Common myeloid progenitor, CD34-positive (primary cell): ENCODE measurements around the gene ITGA7.

Source experiments
- CTCF ChIA-PET: fragments of 350-600 bp; sonication (Branson Sonifier 250); formaldehyde crosslinking; loops from one replicate; lab custom pipeline; 2021; ENCODE audit warnings: antibody characterized with exemption; lab: Charles Lee
- POLR2A ChIA-PET: fragments of 350-600 bp; sonication (Branson Sonifier 250); formaldehyde crosslinking; loops from one replicate; lab custom pipeline; 2021; ENCODE audit warnings: antibody characterized with exemption; lab: Charles Lee
- DNase-seq, 3 donors: peaks; one replicate each; pipeline versions ENCODE4 v3.0.0 to v3.0.0-alpha.2; 2013
- H3K27ac ChIP-seq, 2 experiments: 1 replicate in 1 of 2; 2 replicates in 1 of 2; pipeline ENCODE4 v1.7.0; 2013; ENCODE audit warnings: inconsistent platforms in 2 of 2, low read length in 2 of 2, mild to moderate bottlenecking in 2 of 2, low read depth in 1 of 2, moderate library complexity in 1 of 2; ENCODE audit not compliant: severe bottlenecking in 2 of 2, insufficient read depth in 1 of 2, poor library complexity in 1 of 2
- H3K27me3 ChIP-seq, 5 experiments: replicated peaks in 2 of 5; 1 replicate in 3 of 5; 2 replicates in 2 of 5; pipeline versions ENCODE4 v1.6.1 to v1.7.0; 2013; ENCODE audit warnings: low read length in 4 of 5, mild to moderate bottlenecking in 2 of 5, moderate library complexity in 2 of 5, inconsistent platforms in 1 of 5; ENCODE audit not compliant: insufficient read depth in 5 of 5, control insufficient read depth in 4 of 5
- H3K36me3 ChIP-seq, 4 experiments: 1 replicate in 2 of 4; 2 replicates in 2 of 4; pipeline versions ENCODE4 v1.6.1 to v1.7.0; 2013; ENCODE audit warnings: low read length in 3 of 4, control low read depth in 1 of 4, mild to moderate bottlenecking in 1 of 4; ENCODE audit not compliant: control insufficient read depth in 4 of 4, insufficient read depth in 4 of 4
- H3K4me1 ChIP-seq, 4 experiments: 1 replicate in 3 of 4; 2 replicates in 1 of 4; pipeline versions ENCODE4 v1.6.1 to v1.7.1; 2013; ENCODE audit warnings: low read length in 3 of 4, mild to moderate bottlenecking in 3 of 4, control low read depth in 1 of 4, inconsistent platforms in 1 of 4, moderate library complexity in 1 of 4; ENCODE audit not compliant: control insufficient read depth in 4 of 4, insufficient read depth in 4 of 4; ENCODE audit errors: control extremely low read depth in 1 of 4
- H3K4me3 ChIP-seq, 7 experiments: 1 replicate in 4 of 7; 2 replicates in 3 of 7; pipeline versions ENCODE4 v1.5.1 to v1.7.0; 2013; ENCODE audit warnings: mild to moderate bottlenecking in 7 of 7, low read length in 6 of 7, moderate library complexity in 6 of 7, inconsistent platforms in 2 of 7, low read depth in 2 of 7, control low read depth in 1 of 7; ENCODE audit not compliant: insufficient read depth in 4 of 7, control insufficient read depth in 1 of 7; ENCODE audit errors: extremely low read depth in 1 of 7
- H3K9me3 ChIP-seq, 5 experiments: 1 replicate in 4 of 5; 2 replicates in 1 of 5; pipeline versions ENCODE4 v1.6.1 to v1.7.1; 2013; ENCODE audit warnings: low read length in 4 of 5, mild to moderate bottlenecking in 2 of 5, inconsistent platforms in 1 of 5, low read depth in 1 of 5, moderate library complexity in 1 of 5; ENCODE audit not compliant: control insufficient read depth in 4 of 5, insufficient read depth in 2 of 5; ENCODE audit errors: control extremely low read depth in 1 of 5
- WGBS: methylation state at CpG from one replicate; pipeline ENCODE4 v1.1.5; 2013; ENCODE audit not compliant: insufficient coverage; 5-methylcytosine and 5-hydroxymethylcytosine counted together

The ITGA7 gene

DNA sequence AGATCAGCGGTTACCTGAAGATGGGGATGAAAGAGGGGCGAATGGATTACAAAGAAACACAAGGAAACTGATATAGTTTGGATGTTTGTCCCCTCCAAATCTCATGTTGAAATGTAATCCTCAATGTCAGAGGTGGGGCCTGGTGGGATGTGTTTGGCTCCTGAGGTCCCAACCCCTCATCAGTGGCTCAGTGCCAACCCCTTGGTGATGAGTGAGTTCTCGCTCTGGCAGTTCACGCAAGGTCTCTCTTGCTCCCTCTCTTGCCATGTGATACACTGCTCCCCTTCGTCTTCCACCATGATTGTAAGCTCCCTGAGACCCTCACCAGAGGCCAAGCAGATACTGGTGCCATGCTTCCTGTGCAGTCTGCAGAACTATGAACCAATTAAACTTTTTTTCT, 28.0 kb downstream of the ITGA7 start:
- no peak for DNase-seq
- ChIA-PET CTCF (no interaction called here), POLR2A (no interaction called here)
- Histone ChIP-seq H3K27me3 (no peaks in the 10 kb centered on the region), H3K27ac (no peak overlapping the region), H3K36me3 (no peaks in the 10 kb centered on the region), H3K9me3 (no peaks in the 10 kb centered on the region), H3K4me1 (peaks cover 0 to 18% (median 16%) of the 10 kb centered on the region in 4 experiments), H3K4me3 (no peak overlapping the region)
- WGBS, result 96% methylated on average over 5 of the region's 5 CpGs

DNA sequence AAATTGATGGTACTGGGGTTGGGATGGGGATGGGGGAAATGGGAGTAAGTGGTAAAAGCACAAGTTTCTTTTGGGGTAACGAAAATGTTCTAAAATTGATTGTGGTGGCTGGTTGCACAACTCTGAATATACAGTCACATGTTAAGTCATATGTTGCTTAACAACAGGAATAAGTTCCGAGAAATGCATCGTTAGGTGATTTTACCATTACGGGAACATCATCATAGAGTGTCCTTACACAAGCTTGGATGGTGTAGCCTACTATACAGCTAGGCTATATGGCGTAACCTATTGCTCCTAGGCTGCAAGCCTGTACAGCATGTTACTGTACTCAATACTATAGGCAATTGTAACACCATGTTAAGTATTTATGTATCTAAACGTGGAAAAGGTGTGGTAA, 31.0 kb downstream of the ITGA7 start:
- 66% methylated on average over 4 of the region's 6 CpGs for WGBS

GRCh38 chr12:55675666-55676065, 32.0 kb downstream of the ITGA7 start:
- CTCF ChIA-PET, result interaction anchor here (1.5 to 1.6 kb wide), 2 partner anchors 11 to 21 kb away, joined by 3 read pairs; no protein-coding TSS in a partner anchor
- Histone ChIP-seq H3K4me3 (no peak overlapping the region), H3K9me3 (no peaks in the 10 kb centered on the region), H3K4me1 (peaks cover 0 to 7% (median under 1%) of the 10 kb centered on the region in 4 experiments), H3K27ac (no peak overlapping the region), H3K36me3 (no peaks in the 10 kb centered on the region), H3K27me3 (no peaks in the 10 kb centered on the region)
- POLR2A ChIA-PET, result no interaction called here
- WGBS, result 94% methylated on average over 8 of the region's 8 CpGs
- no peak for DNase-seq

More for the DNA sequence above, 31.0 kb downstream of the ITGA7 start:
- Histone ChIP-seq H3K36me3 (no peaks in the 10 kb centered on the region), H3K4me3 (no peak overlapping the region), H3K27ac (no peak overlapping the region), H3K27me3 (no peaks in the 10 kb centered on the region), H3K4me1 (peaks cover 0 to 15% (median 10%) of the 10 kb centered on the region in 4 experiments), H3K9me3 (no peaks in the 10 kb centered on the region)
- POLR2A ChIA-PET, result no interaction called here
- DNase-seq, result no peak
- CTCF ChIA-PET, result interaction anchor here (1.6 kb wide), 1 partner anchor 10 kb away, joined by 3 read pairs; no protein-coding TSS in a partner anchor

DNA sequence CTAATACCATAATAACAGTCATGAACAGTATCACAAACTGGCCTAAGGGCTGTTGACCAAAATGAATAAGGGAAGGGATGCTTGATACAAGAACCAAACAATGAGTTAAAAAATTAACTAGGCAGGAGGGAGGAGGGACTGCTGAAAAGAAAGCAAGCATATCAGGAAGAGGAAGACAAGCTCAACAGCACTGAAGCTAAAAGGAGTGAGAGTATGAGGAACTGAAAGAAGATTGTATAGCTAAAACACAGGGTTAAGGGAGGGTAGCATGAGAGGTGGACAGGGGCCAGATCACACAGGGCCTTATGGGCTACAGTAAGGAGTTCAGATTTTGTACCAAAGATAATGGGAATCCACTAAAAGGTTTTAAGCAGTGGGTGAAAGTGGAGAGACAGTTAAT, 34.1 kb downstream of the ITGA7 start:
- Histone ChIP-seq H3K4me1 (peaks cover 0 to 7% (median 0%) of the 10 kb centered on the region in 4 experiments), H3K9me3 (no peaks in the 10 kb centered on the region)
- no peak for DNase-seq

GRCh38 chr12:55671746-55672145, 36.0 kb downstream of the ITGA7 start:
- CTCF ChIA-PET, result interaction anchor here (1.3 kb wide), 1 partner anchor 26 kb away, joined by 3 read pairs; no protein-coding TSS in a partner anchor
- POLR2A ChIA-PET, result no interaction called here
- peaks cover 0 to 3% (median 0%) of the 10 kb centered on the region in 5 experiments for H3K27me3 ChIP-seq
- WGBS, result 85% methylated on average over 4 of the region's 4 CpGs
- no peak overlapping the region for H3K27ac ChIP-seq
- H3K36me3 ChIP-seq, result no peaks in the 10 kb centered on the region
- H3K4me1 ChIP-seq, result peaks cover 0 to 5% (median 0%) of the 10 kb centered on the region in 4 experiments
- DNase-seq, result no peak
- H3K9me3 ChIP-seq, result no peaks in the 10 kb centered on the region
- no peak overlapping the region for H3K4me3 ChIP-seq

More for the DNA sequence above, 34.1 kb downstream of the ITGA7 start:
- H3K36me3 ChIP-seq, result no peaks in the 10 kb centered on the region
- ChIA-PET CTCF (interaction anchor here (0.9 to 1.5 kb wide), 4 partner anchors 8 to 32 kb away, joined by 3 to 4 read pairs (median 4); a partner anchor contains a TSS), POLR2A (no interaction called here)
- peaks cover 0 to 3% (median 0%) of the 10 kb centered on the region in 5 experiments for H3K27me3 ChIP-seq
- no peak overlapping the region for H3K27ac ChIP-seq
- H3K4me3 ChIP-seq, result no peak overlapping the region

- ChIA-PET POLR2A (no interaction called here), CTCF (interaction anchor here (1.5 to 1.7 kb wide), 2 partner anchors 13 to 24 kb away, joined by 6 read pairs; no protein-coding TSS in a partner anchor)
- Histone ChIP-seq H3K9me3 (no peaks in the 10 kb centered on the region), H3K27ac (no peak overlapping the region), H3K4me1 (peaks cover 0 to 5% (median 0%) of the 10 kb centered on the region in 4 experiments), H3K36me3 (no peaks in the 10 kb centered on the region), H3K27me3 (peaks cover 0 to 3% (median 0%) of the 10 kb centered on the region in 5 experiments), H3K4me3 (no peak overlapping the region)
- no peak for DNase-seq
Observed at GRCh38 chr12:55670276-55670675, 37.4 kb downstream of the ITGA7 start.

DNA sequence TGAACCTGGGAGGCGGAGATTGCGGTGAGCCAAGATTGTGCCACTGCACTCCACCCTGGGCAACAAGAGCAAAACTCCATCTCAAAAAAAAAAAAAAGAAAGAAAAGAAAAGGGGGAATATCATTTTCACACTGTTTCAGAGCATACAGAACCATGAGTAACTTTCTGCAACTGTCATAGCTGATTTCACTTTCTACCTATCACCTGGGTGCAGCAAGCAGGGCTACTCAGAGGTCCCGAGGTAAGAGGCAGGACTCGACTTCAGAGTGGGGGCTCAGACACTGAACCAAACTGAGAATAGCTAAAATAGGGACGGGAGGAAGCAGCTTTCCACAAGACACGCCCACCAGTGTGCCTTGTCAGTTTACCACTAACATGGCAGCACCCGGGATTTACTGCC, 41.2 kb downstream of the ITGA7 start:
- peaks cover 0 to 8% (median 0%) of the 10 kb centered on the region in 5 experiments for H3K27me3 ChIP-seq
- H3K27ac ChIP-seq, result no peak overlapping the region
- H3K4me1 ChIP-seq, result no peaks in the 10 kb centered on the region
- ChIA-PET POLR2A (interaction anchor here (0.6 kb wide), 1 partner anchor 73 kb away, joined by 3 read pairs; no protein-coding TSS in a partner anchor), CTCF (no interaction called here)
- no peaks in the 10 kb centered on the region for H3K36me3 ChIP-seq
- 62% methylated on average over 5 of the region's 7 CpGs for WGBS
- no peaks in the 10 kb centered on the region for H3K9me3 ChIP-seq
- no peak overlapping the region for H3K4me3 ChIP-seq
- no peak for DNase-seq
